C4-2B (cell line): ENCODE results near the gene EPB41L2.

Experiments used
- H3K27ac ChIP-seq: fragments of 450-650 bp; 2 replicates; pipeline ENCODE4 v1.5.1; 2017
- CTCF ChIP-seq: fragments of 450-650 bp; conservative IDR thresholded peaks from 2 replicates; pipeline ENCODE4 v1.5.1; 2017; ENCODE audit warnings: mild to moderate bottlenecking
- ZFX ChIP-seq: fragments of 450-650 bp; IDR thresholded peaks from 2 replicates; pipeline ENCODE4 v1.6.1; 2017

Gene EPB41L2

GRCh38 chr6:130970839-130971410 lies 92.1 kb downstream of the EPB41L2 start:
- H3K27ac ChIP-seq: no peak overlapping the region

GRCh38 chr6:130969791-130970491 lies 93.1 kb downstream of the EPB41L2 start:
- TF ChIP-seq ZFX (no peak), CTCF (no peak)
- no peak overlapping the region for H3K27ac ChIP-seq

More at GRCh38 chr6:130970839-130971410, 92.1 kb downstream of the EPB41L2 start:
- TF ChIP-seq CTCF (no peak), ZFX (no peak)

GRCh38 chr6:130969166-130969565 lies 93.9 kb downstream of the EPB41L2 start:
- TF ChIP-seq CTCF (no peak), ZFX (no peak)
- H3K27ac ChIP-seq: no peak overlapping the region

- H3K27ac ChIP-seq: no peak overlapping the region
- TF ChIP-seq CTCF (no peak), ZFX (no peak)
Observed at GRCh38 chr6:130968476-130968875, 94.6 kb downstream of the EPB41L2 start.

GRCh38 chr6:130967502-130968445 lies 95.3 kb downstream of the EPB41L2 start:
- H3K27ac ChIP-seq: no peak overlapping the region
- TF ChIP-seq ZFX (no peak), CTCF (no peak)

GRCh38 chr6:130966344-130966980 lies 96.6 kb downstream of the EPB41L2 start:
- no peak overlapping the region for H3K27ac ChIP-seq
- TF ChIP-seq ZFX (no peak), CTCF (no peak)
